Right lung (tissue), 5 donors: ENCODE data around the gene SUCO. TPM values are rescaled to one million over a fixed set of nuclear protein-coding genes. Genes with fewer than 3 reads are reported as not detected.

ENCODE experiments used
- DNase-seq, 2 donors: peaks; one replicate each; pipeline ENCODE4 v3.0.0-alpha.2; 2013
- polyA plus RNA-seq, 5 donors: library from polyadenylated mRNA; unstranded; fragments of 120-200 nt; gene quantifications; one replicate each; pipeline versions ENCODE4 v1.2.1 to v1.2.3, GENCODE V29; 2013; ENCODE audit warnings: inconsistent platforms in 1 of 5, low replicate concordance in 1 of 5; ENCODE audit not compliant: insufficient read length in 5 of 5, insufficient read depth in 1 of 5

Gene SUCO
- polyA plus RNA-seq, 5 donors: 45.4 to 75.7 (median 65.3) TPM

- DNase-seq: no peak
These were observed 114.2 kb downstream of the SUCO start for GRCh38 chr1:172647110-172647564.

- DNase-seq: no peak
These were observed 115.0 kb downstream of the SUCO start for GRCh38 chr1:172647987-172648386.

- DNase-seq: no peak
These were observed 117.7 kb downstream of the SUCO start for GRCh38 chr1:172650474-172651193.

GRCh38 chr1:172653015-172653709 lies 120.2 kb downstream of the SUCO start:
- no peak for DNase-seq

GRCh38 chr1:172654535-172654934 lies 121.6 kb downstream of the SUCO start:
- DNase-seq: no peak

- no peak for DNase-seq
These were observed 123.6 kb downstream of the SUCO start for GRCh38 chr1:172656576-172656975.

GRCh38 chr1:172657586-172657985 lies 124.6 kb downstream of the SUCO start:
- DNase-seq: no peak

GRCh38 chr1:172658871-172659453 lies 126.0 kb downstream of the SUCO start, which contains the start of gene FASLG:
FASLG (plus strand) TSS chr1:172659103; CDS start chr1:172659202, 99 bp downstream.
- no peak for DNase-seq

- DNase-seq: no peak
These were observed 128.2 kb downstream of the SUCO start for GRCh38 chr1:172661107-172661506.

Other genes with a start within 250 kb of the SUCO start
- 1 to 10 TPM in 1 of 5 donors, under 1 TPM in 3, not detected in 1; 0.36 to 3.9 (median 0.44) TPM for gene C1orf105, start 112.5 kb upstream of the SUCO start, polyA plus RNA-seq
- gene PIGC, start 89.1 kb upstream of the SUCO start, polyA plus RNA-seq: 10 to 100 TPM; 40.8 to 48.2 (median 46.7) TPM
- gene FASLG, start 126.0 kb downstream of the SUCO start, polyA plus RNA-seq: under 1 TPM; 0.24 to 0.81 (median 0.41) TPM